Caki2 (cell line): ENCODE data around the gene SRMS. TPM values are rescaled to one million over a fixed set of nuclear protein-coding genes. Genes with fewer than 3 reads are reported as not detected.
"Not testable (repeated sequence)": the region's sequence is repeated elsewhere in the genome, so short reads cannot be mapped to it uniquely, and the experiment has no call there.

Experiments
- DNase-seq: peaks from one replicate; pipeline ENCODE4 v3.0.0-alpha.2; 2015; ENCODE audit warnings: low read depth
- in situ Hi-C: cut with HindIII; loops from 2 replicates; pipeline ENCODE4 v1.10.0; 2016; ENCODE audit warnings: low sequenced_read_pairs, low pct_unique_long_range_greater_than_20kb, mixed read lengths
- total RNA-seq: library from RNA; depleted of rRNA; stranded (reverse); fragments of >200 nt; shearing (Covaris generic); gene quantifications from 2 replicates; pipeline ENCODE4 v1.2.3, GENCODE V29; 2014; ENCODE audit warnings: low replicate concordance

The SRMS gene
- total RNA-seq, 1 experiment from 2014 or later: not detected

DNA sequence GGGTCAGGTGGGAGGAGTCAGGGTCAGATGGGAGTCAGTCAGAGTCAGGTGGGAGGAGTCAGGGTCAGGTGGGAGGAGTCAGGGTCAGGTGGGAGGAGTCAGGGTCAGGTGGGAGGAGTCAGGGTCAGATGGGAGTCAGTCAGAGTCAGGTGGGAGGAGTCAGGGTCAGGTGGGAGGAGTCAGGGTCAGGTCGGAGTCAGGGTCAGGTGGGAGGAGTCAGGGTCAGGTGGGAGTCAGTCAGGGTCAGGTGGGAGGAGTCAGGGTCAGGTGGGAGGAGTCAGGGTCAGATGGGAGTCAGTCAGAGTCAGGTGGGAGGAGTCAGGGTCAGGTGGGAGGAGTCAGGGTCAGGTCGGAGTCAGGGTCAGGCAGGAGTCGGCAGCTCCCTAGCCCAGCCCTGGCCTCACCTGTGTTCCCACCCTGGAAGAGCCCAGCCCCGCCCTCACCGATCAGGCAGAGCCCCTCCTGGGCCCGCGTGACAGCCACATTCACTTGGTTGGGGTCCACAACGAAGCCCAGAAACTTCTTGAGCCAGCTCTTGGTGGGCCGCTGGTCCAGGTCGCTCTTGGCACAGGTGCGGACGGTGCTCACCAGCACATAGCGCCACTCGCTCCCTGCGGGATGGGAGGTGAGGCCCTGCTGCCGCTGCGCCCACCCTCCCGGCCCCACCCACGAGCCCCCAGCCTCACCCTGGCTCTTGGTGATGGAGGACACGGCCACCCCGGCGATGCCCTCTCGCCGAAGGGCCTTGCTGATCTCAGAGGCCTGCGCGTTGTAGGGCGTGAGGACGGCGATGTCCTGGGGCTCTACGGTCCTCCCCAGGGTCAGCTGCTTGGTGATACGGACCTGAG, 12.2 kb upstream of the SRMS start:
- DNase-seq, in situ Hi-C loops: not testable (repeated sequence)

DNA sequence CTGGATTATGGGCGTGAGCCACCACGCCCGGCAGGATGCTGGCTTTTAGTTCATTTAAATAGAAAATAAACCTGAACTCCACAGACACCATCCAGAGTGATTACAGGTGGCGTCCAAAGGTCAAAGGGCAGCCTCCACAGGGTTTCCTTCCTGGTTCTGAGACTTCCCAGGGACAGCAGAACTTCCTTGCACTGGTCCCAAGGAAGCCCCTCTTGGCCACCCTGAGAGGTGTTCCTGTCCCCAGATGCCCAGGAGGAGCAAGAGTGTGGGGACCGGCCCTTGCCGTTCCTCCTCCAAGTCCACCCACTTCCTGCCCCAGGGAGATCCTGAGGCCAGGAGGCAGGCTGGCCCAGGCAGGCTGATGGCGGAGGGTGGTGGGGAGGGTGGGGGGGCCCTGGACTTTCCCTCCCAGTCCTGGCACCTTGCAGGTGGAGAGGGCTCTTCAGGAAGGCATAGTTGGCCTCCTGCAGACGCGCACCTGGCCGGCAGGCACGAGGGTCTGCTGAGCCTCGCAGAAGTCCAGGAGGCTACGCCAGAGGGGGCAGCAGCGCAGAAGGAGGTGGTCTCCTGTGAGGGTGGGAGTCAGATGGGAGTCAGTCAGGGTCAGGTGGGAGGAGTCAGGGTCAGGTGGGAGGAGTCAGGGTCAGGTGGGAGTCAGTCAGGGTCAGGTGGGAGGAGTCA, 11.4 kb upstream of the SRMS start:
- in situ Hi-C loops: no loop called here
- no peak for DNase-seq

DNA sequence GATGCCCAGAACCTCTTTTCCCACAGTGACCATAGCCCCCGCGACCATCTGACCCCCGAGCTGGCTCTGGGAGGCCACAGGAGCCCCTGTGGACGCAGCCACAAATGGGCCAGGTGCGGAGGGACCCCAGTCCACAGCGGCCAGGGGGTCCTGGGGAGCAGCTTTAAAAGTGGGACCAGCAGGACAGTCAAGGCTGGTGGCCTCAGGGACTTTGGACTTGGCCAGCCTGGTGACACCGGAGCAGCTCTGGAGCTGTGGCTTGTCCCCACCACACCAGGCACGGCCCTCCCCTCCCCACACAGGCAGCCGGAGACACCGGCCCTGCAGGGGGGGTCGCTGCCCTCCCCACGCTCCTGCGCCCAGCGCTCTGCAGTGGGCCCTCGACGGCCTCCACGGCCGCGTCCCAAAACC, 9.9 kb upstream of the SRMS start:
- in situ Hi-C loops: no loop called here
- DNase-seq: no peak

DNA sequence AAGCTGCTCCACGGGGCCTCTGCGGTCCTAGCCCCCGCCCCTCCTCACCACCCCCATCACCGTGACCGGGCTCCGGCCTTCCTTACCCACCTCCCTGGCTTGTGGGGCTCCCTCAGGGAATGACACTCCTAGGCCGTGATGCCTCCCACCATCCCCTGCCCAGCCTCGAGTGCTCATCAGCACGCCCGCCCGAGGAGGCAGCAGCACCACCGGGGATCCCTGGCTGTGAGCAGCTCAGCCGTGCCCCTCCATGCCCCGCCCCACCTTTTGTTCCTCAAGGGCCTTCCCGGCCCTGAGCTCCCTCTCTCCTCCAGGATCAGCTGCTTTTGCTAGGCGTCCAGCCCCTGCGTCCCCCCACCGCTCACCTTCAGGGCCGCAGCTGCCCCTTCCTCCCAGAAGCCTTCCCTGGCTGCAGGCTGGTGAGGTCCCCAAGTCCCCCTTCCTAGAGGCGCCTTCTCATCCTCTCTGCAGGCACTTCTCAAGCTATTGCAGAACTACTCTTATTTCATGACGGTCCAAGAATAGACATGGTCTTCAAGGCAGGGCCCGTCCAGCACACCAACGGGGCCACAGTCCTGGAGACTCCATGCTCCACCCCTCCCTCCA, 9.4 kb upstream of the SRMS start:
- in situ Hi-C loops: no loop called here
- DNase-seq: no peak

DNA sequence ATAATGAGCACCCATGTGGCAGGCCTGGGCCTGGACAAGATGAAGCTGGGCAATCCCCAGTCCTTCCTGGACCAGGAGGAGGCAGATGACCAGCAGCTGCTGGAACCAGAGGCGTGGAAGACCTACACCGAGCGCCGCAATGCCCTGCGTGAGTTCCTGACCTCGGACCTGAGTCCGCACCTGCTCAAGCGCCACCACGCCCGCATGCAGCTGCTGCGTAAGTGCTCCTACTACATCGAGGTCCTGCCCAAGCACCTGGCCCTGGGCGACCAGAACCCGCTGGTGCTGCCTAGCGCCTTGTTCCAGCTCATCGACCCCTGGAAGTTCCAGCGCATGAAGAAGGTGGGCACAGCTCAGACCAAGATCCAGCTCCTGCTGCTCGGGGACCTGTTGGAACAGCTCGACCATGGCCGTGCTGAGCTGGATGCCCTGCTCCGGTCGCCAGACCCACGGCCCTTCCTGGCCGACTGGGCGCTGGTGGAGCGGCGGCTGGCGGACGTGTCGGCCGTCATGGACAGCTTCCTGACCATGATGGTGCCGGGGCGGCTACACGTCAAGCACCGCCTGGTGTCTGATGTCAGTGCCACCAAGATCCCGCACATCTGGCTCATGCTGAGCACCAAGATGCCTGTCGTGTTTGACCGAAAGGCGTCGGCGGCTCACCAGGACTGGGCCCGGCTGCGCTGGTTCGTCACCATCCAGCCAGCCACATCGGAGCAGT, 8.3 kb upstream of the SRMS start:
- DNase-seq: no peak
- in situ Hi-C loops: no loop called here

DNA sequence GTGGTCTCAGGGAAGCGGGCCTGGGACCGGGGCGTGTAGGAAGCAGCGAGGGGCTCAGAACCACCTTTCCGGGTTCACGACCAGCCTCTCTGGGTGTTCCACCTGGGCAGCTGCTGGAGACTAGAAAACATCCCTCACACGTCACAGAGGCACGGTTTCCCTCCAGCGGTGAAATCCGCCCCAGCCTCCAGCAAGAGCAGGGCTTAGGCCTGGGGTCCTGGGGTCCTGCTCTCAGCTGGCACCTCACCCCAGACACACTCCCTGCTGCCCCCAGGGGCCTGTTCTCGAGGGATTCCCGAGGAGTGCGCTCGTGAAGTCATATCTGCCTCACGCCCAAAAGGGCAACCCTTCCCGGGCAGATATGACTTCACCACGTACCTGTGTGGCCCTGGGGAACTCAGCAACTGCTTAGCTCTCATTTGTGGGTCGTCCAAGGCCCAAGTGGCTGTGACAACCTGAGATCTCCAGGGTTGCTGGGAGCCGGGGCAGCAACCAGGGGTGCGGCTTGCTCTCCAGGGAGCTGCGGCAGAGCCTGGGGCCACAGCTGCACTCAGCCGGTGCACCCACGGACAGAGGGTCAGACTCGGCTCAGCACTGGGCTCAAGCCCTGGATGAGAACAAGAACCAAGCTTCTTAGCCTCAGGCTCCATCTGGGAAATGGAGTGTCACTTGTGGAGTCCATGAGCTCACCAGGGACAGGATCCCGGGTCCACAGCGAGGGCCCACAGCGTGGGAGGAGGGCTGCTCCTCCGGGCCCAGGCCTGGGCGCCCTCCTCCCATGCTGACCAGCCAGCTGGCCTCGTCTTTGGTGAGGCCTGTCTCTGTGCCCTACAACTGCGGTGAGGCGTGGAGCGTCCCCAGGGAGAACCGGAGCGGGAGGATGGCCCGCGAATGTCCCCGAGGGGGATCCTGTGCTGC, 7.1 kb upstream of the SRMS start:
- no peak for DNase-seq

DNA sequence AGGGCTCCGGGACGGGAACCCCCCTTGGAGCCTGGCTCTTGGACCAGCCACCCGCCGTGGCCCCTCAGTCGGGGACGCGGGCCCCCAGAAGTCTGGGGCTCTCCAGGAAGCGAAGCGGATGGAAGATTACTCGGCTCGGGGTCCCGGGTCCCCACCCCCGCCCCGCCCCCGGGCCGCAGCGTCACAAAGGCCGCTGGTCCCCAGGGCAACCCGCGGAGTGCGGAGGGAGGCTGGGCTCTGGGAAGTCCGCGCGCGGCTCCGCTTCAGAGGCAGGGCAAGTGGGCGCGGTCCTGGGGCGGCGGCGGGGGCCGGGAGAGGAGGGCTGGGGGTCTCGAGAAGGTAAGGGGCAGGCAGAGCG, 6.4 kb upstream of the SRMS start, which contains the start of gene FNDC11:
Gene FNDC11, plus strand, starts transcription at position 227 of the 358 bp plus-strand sequence. CDS start 1,505 bp downstream, outside the sequence.
- in situ Hi-C loops: no loop called here
- no peak for DNase-seq

More for the DNA sequence above, 7.1 kb upstream of the SRMS start:
- in situ Hi-C loops: no loop called here

DNA sequence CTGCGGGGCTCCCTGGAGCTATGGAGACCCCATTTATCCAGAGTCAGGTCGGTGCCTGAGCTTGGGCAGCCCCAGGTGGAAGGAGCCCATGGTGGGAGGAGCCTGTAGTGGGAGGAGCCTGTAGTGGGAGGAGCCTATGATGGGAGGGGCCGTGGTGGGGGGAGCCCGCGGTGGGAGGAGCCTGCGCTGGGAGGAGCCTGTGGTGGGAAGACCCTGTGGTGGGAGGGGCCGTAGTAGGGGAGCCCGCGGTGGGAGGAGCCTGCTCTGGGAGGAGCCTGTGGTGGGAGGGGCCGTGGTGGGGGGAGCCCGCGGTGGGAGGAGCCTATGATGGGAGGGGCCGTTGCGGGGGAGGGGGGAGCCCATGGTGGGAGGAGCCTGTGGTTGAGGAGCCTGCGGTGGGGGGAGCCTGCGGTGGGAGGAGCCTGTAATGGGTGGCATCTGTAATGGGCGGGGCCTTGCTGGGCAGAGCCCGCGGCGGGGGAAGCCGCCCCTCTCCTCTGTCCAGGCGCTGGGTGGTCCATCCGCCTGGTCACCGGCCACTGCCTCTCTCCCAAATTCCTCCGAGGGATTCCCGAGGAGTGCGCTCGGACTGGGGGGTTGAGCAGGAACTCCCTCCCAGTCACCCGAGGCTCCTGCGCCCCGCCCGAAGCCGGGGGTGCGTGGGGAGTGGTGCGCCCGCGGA, 5.8 kb upstream of the SRMS start:
- peak; percentile 80 for DNase-seq

DNA sequence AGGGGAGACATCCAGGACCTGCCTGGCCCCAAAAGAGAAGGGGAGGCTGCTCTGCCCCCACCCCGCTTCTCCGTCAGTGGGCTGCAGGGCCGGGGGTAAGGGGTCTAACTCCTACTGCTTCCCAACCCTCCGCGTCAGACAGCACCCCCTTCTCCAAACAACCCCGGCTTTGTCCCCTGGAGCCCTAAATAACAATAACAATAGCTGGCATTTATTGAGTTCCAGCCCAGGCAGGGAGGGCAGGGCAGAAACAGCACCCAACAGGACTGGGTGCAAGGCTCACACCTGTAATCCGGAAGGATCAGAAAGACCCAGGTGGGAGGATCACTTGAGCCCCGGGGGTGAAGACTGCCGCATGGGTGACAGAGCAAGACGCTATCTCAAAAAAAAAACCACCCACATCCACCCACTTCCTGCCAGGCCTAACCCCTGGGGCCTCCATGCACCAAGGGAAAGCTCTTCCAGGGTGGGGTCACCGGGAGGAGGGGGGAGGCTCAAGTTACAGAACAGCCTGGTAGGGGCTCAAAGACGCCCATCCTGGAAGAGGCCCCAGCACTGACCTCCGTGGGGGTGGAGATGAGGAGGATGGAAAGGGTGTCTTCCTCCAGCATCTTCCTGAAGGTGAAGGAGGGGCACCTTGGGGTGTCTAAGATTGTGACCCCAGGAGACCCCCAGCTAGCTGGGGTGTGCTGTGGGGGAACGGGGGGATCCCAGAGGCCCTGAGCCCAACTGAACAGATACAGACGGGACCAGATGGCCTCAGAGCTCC, 5.1 kb upstream of the SRMS start:
- in situ Hi-C loops: no loop called here
- DNase-seq: no peak

More for the DNA sequence above, 5.8 kb upstream of the SRMS start:
- in situ Hi-C loops: no loop called here

DNA sequence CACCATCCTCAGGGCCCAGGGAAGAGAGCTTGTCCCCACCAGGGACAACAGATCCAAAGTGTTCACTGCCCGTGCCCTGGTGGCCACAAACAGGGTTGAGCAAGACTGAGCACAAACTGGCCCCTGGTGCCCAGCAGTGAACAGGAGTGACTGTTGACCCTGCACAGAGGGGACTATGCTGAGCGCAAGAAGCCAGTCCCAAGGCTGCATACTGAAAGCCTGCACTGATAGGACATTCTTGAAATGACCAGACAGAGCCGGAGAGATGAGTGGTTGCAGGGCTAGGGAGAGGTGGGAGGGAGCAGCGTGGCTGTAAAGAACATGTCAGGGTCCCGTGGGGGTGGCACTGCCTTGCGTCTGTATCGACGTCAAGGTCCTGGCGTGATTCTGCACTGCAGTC, 3.5 kb upstream of the SRMS start:
- DNase-seq: no peak
- in situ Hi-C loops: no loop called here

DNA sequence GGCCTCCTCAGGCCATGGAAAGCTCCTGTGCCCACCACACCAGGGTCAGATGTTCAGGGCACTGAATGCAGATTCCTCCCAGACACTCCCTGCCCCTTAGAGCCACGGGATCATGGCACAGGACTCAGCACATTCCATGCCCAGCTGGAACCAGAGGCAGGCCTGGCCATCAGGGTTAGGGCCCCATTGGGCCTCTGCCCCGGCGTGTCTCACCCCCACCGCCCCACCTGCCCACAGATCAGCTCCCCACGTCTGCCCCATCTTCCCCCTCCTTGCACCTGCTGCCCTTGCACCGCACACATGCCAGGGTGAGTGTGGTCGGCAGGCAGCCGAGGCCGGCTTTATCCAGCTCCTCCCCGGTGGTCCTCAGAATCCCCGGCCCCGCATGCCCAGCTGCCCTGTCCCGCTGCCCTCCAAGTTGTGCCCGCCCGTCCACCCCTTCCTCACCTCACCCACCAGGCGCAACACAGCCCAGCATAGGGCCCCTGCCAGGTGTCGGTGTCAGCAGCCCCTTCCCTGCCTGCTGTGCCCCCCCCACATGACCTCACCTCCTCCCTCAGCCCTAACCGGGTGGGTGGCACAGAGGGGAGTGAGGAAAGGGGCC, 2.2 kb upstream of the SRMS start:
- DNase-seq: no peak
- in situ Hi-C loops: no loop called here

DNA sequence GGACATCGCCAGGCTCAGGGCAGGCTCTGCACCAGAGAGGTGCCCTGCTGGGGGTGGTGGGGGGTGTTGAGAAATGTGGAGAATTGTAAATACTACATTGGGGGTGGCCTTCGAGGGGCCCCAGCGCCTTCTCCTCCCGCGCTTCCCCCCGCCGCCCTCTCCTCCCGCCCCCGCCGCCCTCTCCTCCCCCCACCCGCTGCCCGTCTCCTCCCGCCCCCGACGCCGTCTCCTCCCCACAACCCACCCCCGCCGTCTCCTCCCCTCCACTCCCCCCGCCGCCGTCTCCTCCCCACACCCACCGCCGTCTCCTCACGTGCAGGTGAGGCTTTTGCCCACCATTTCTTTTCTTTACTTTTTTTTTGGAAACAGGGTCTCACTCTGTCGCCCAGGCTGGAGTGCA, 1.5 kb upstream of the SRMS start:
- in situ Hi-C loops: no loop called here
- DNase-seq: no peak

DNA sequence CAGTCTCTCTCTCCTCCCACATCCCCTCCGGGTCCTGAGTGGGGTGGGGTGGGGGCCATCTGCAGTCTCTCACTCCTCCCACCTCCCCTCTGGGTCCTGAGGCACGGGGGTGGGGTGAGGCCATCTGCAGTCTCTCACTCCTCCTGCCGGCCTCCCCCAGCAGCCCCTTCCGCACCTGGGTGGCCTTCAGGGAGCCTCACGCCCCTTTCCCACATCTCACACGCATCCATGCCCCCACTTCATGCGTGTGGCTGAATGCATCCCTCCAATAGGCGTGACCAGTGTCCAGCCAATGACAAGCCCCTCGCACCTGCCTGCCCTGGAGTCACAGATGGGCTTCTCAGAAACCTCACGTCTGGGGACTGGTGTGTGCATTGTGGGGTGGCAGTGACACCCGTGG, 993 bp upstream of the SRMS start:
- in situ Hi-C loops: no loop called here
- no peak for DNase-seq

DNA sequence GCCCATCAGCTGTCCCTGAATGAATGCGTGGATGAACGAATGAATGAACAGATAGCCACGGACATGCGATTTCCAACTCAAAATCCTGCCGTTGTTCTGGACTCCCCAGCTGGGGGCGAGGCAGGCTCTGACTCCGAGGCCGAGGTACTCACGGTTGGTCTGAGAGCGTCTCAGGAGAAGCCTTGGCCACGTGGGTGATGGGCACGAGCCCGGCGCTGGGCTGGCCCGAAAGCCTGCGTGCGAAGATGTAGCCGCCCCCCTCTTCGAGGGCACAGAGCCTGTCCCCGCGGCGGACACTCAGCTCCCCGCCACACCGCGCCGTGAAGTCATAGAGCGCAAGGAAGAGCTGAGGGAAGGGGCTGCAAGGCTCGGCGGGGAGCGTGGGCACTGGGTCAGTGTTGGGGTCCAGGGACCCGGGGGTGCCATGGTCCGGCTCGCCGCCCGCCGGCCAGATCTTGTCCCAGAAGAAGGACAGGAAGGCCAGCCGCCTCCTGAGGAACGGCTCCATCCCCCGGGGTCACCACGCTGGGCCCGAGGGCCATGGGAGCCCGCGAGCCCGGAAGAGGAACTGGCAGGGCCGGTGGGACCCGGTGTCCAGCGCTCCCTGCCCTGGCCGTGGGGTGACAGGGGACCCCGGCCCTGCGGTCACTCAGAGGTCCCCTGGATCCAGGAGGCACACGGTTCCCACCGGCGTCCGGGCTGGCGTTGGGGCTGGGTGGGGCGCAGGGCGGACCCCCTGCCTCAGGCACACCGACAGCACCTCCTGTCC, 409 bp downstream of the SRMS start:
- in situ Hi-C loops: no loop called here
- no peak for DNase-seq

DNA sequence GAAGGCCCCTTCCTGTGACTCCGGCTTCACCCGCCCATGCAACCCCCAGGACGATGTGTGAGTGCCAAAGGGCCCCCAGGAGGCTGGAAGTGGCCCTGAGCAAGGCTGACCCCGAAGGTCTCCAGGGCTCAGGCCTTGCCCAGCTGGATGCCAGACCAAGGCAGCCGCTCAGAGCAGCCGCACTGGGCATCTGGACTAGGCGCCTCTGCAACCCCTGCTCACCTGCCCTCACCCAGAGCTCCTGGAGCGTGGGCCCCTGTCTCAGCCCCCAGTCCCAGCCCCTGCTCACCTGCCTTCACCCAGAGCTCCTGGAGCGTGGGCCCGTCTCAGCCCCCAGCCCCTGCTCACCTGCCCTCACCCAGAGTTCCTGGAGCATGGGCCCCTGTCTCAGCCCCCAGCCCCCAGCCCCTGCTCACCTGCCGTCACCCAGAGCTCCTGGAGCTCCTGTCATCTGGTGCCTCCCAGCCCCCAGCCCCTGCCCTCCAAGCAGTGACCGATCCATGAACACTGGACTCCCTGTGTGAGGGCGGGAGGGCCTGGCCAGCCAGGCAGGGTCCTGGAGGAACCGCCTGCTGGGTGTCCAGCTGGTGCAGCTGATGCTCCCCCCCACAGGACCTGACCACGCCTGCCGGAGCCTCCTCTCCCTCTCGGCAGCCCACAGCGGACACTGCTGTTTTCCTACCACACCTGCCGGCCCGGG, 1.1 kb downstream of the SRMS start:
- no peak for DNase-seq
- in situ Hi-C loops: no loop called here
